Stimulated activated CD4-positive, alpha-beta T cell treated with anti-CD3 and anti-CD28 coated beads, Interleukin-15, amount 100 ng/mL, for 48 hours (primary cell): Measurements from ENCODE around the gene COA4.

Experiments
- DNase-seq, 2 donors: peaks; one replicate each; pipeline ENCODE4 v3.0.0-alpha.2; 2020; ENCODE audit warnings: low read depth in 2 of 2

Gene COA4

GRCh38 chr11:73866095-73866579, 10.5 kb downstream of the COA4 start:
- no peak for DNase-seq

DNA sequence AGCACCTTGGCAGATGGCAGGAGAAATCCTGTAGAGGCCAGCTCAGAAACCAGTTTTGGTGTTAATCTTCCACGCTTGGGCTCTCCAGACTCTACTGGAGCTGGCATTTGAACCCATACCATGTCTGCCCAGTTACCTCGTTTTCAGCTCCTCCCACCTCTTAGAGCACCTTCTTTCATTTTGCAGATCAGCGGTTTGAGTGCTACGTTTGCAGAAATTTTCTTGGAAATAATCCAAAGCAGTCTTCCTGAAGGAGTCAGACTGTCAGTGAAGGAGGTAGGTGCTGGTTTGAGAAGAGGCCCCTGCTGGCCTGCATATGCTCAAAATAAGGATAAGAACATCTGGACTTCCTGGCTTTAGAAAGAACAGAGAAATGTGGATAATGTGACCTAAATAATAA, 13.7 kb downstream of the COA4 start:
- DNase-seq, result no peak

- DNase-seq, result no peak
Observed at GRCh38 chr11:73860202-73860601, 16.4 kb downstream of the COA4 start.

- DNase-seq, result no peak
Observed at GRCh38 chr11:73859671-73860070, 17.0 kb downstream of the COA4 start.

DNA sequence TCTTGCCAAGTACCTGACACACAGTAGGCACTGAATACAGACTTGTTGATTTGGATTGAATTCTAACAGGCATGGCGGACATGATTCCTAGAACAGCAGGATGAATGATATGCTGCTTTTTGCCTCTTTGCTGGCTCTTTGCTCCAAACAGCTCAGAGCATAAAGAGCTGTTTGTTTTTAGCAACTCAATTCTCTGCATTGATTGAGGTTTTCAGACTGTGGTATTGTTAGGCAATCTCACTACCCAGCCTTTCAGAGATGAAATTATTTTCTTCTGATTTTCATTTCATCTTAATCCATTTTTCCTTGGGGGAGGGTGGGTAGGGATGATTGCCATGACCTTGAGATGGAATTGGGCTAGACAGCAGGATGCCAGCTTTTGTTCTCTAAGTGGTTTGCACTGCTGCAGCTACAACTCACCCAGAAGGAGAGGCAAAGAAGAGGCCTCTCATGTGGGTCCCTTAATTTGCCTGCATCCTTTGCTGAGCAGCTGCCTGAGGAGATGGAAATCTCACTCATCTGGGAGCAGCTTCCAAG, 20.5 kb downstream of the COA4 start:
- DNase-seq, result no peak

- no peak for DNase-seq
Observed at GRCh38 chr11:73854680-73855079, 22.0 kb downstream of the COA4 start.

GRCh38 chr11:73852049-73852448, 24.6 kb downstream of the COA4 start:
- no peak for DNase-seq

GRCh38 chr11:73851046-73851764, 25.4 kb downstream of the COA4 start:
- DNase-seq, result no peak

DNA sequence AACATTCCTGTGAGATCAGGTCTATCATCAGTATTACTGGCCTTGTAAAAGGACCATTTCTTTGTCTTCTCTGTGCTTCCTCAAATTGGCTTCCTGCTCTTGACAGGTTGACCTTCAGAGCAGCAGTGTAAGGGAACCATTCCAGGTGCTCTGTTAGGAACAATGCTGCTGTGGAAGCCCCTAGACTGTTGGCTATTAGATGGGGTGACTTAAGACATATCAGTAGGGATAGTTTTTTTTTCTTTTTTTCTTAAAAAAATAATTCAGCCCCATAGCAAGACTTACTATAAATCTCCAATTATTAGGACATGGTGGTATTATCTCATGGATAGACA, 37.6 kb downstream of the COA4 start:
- no peak for DNase-seq

DNA sequence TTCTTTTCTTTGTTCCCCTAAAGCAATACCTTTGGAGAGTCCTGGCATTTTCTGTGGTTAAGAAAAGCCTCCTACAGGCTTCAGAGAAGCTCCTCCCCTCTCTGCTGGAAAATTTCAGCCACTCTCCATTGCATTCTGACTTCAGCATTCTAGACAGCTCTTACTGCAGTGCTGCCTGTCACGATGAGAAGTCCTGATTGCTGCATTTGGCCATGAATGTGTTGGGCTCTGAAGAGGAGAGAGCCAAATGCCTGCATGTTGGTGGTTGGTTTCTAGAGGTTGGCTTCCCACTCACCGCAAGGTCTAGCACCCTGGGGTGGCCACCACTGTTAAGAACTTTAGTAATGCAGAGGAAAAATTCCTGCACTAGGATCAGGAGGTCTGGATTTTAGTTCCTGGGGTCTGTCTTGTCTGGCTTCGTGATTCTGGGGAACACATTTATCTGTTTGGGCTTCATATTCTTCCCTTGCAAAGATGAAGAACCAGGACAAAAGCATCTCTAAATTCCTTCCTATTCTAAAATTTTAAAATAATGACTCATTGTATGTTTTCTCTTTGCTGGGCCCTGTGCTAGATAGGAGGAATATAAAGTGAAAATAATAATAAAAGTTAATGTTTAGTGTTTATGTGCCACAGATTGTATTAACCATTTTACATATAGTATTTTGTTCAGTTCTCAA, 38.1 kb downstream of the COA4 start:
- DNase-seq, result no peak

- no peak for DNase-seq
Observed at GRCh38 chr11:73833067-73833466, 43.6 kb downstream of the COA4 start.

GRCh38 chr11:73830261-73830660, 46.4 kb downstream of the COA4 start:
- DNase-seq, result no peak
